HepG2 (cell line): ENCODE measurements around the gene BDKRB1. TPM values are rescaled to one million over a fixed set of nuclear protein-coding genes. Genes with fewer than 3 reads are reported as not detected.

Experiments used
- ATAC-seq: fragments of 200-7000 bp; cut with Tn5 transposase; 3 replicates; pipeline ENCODE4 v1.9.1; 2020; ENCODE audit warnings: mild to moderate bottlenecking, moderate library complexity
- BruUV-seq: library from RNA; stranded (reverse); fragments of 400-500 nt; replicated peaks from 2 replicates; lab custom pipeline; 2021; lab: Mats Ljungman, UMichigan
- CTCF ChIA-PET: fragments of 300-600 bp; formaldehyde crosslinking; extraction: SDS; loops from one replicate; lab custom pipeline; 2021; ENCODE audit warnings: low total read pairs, inconsistent platforms, low intra/inter-chr PET ratio; lab: Yijun Ruan, JAX
- POLR2A ChIA-PET: fragments of 350-600 bp; sonication (Branson Sonifier 250); formaldehyde crosslinking; loops from one replicate; lab custom pipeline; 2020; ENCODE audit warnings: antibody characterized with exemption, inconsistent platforms; lab: Yijun Ruan, JAX
- DNase-seq: peaks from one replicate; pipeline ENCODE4 v3.0.0-alpha.2; 2015; ENCODE audit warnings: low spot score
- FAIRE-seq: peaks from 3 replicates; lab custom pipeline; 2011; peaks lifted over from hg19 to GRCh38; lab: Jason Lieb, UNC
- H2AFZ ChIP-seq: one replicate; pipeline ENCODE4 v1.6.1; 2011; ENCODE audit warnings: low read length, inconsistent platforms
- H3K27ac ChIP-seq: fragments of 300-600 bp; 3 replicates; pipeline ENCODE4 v1.8.0; 2011; ENCODE audit warnings: mixed run types, mild to moderate bottlenecking, mixed read lengths, low read length, inconsistent platforms; ENCODE audit not compliant: insufficient read depth; ENCODE audit errors: extremely low read length
- H3K27me3 ChIP-seq, 2 experiments: fragments of 200-600 bp in 1 of 2; 2 replicates in 1 of 2; 3 replicates in 1 of 2; pipeline versions ENCODE4 v1.6.0 to v1.8.0; 2011; ENCODE audit warnings: low read length in 2 of 2, mild to moderate bottlenecking in 2 of 2, moderate library complexity in 2 of 2, inconsistent platforms in 1 of 2; ENCODE audit not compliant: insufficient read depth in 2 of 2, control insufficient read depth in 1 of 2
- H3K36me3 ChIP-seq, 2 experiments: fragments of 200-600 bp in 1 of 2; replicated peaks in 1 of 2; 2 replicates in 1 of 2; 3 replicates in 1 of 2; pipeline versions ENCODE4 v1.5.1 to v1.8.0; 2011; ENCODE audit warnings: low read length in 2 of 2, inconsistent platforms in 1 of 2; ENCODE audit not compliant: insufficient read depth in 2 of 2, control insufficient read depth in 1 of 2
- H3K4me1 ChIP-seq: 2 replicates; pipeline ENCODE4 v1.5.1; 2012; ENCODE audit warnings: low read length, inconsistent platforms; ENCODE audit not compliant: insufficient read depth
- H3K4me2 ChIP-seq: 2 replicates; pipeline ENCODE4 v1.6.0; 2011; ENCODE audit warnings: low read depth, low read length, inconsistent platforms
- H3K4me3 ChIP-seq, 3 experiments: fragments of 200-600 bp in 1 of 3; sonication (generic), shearing (Covaris generic) in 1 of 3; replicated peaks in 1 of 3; 2 replicates each; pipeline ENCODE4 v1.5.1; 2011 to 2016; ENCODE audit warnings: low read length in 3 of 3, inconsistent platforms in 2 of 3, low read depth in 2 of 3, mild to moderate bottlenecking in 2 of 3, control low read depth in 1 of 3, mixed read lengths in 1 of 3; ENCODE audit not compliant: insufficient read depth in 1 of 3
- H3K79me2 ChIP-seq: one replicate; pipeline ENCODE4 v1.6.1; 2011; ENCODE audit warnings: low read length, inconsistent platforms; ENCODE audit not compliant: insufficient read depth
- H3K9ac ChIP-seq: 2 replicates; pipeline ENCODE4 v1.6.0; 2011; ENCODE audit warnings: mild to moderate bottlenecking, low read depth, low read length, inconsistent platforms; ENCODE audit not compliant: insufficient read depth
- H3K9me3 ChIP-seq: 2 replicates; pipeline ENCODE4 v1.5.1; 2012; ENCODE audit warnings: mild to moderate bottlenecking, low read length
- H4K20me1 ChIP-seq: 2 replicates; pipeline ENCODE4 v1.6.0; 2011; ENCODE audit warnings: inconsistent platforms, mild to moderate bottlenecking, low read length, moderate library complexity; ENCODE audit not compliant: insufficient read depth
- ARID2 ChIP-seq: sonication (generic); formaldehyde crosslinking; IDR thresholded peaks from 2 replicates; pipeline ENCODE4 v1.8.1; 2022; ENCODE audit warnings: mild to moderate bottlenecking, missing genetic modification reagents, borderline replicate concordance
- CREM ChIP-seq, 2 experiments: sonication (generic) in 1 of 2; formaldehyde crosslinking in 1 of 2; IDR thresholded peaks; 2 replicates each; pipeline versions ENCODE4 v1.4.0 to v1.6.1; 2016 to 2020; ENCODE audit warnings: antibody characterized with exemption in 1 of 2, mild to moderate bottlenecking in 1 of 2, missing genetic modification reagents in 1 of 2
- CTCF ChIP-seq: sonication (generic); formaldehyde crosslinking; IDR thresholded peaks from 2 replicates; pipeline ENCODE4 v1.5.0; 2020; ENCODE audit warnings: mild to moderate bottlenecking, missing genetic modification reagents, moderate library complexity
- GTF2F1 ChIP-seq: fragments of 150-350 bp; IDR thresholded peaks from 2 replicates; pipeline ENCODE4 v1.6.1; 2014; ENCODE audit warnings: low read length
- KDM1A ChIP-seq: IDR thresholded peaks from 2 replicates; pipeline ENCODE4 v1.6.1; 2016; ENCODE audit warnings: missing compliant biosample characterization
- KDM5B ChIP-seq: sonication (generic); formaldehyde crosslinking; IDR thresholded peaks from 2 replicates; pipeline ENCODE4 v1.4.0; 2020; ENCODE audit warnings: missing genetic modification reagents, mild to moderate bottlenecking, borderline replicate concordance
- SKI ChIP-seq: fragments of 450-650 bp; IDR thresholded peaks from one replicate; pipeline ENCODE4 v1.6.1; 2018; ENCODE audit warnings: mild to moderate bottlenecking; ENCODE audit not compliant: partially characterized antibody
- STAG1 ChIP-seq: sonication (generic); formaldehyde crosslinking; IDR thresholded peaks from 2 replicates; pipeline ENCODE4 v1.4.0; 2020; ENCODE audit warnings: missing genetic modification reagents
- SYNCRIP ChIP-seq: fragments of 200-400 bp; formaldehyde crosslinking; IDR thresholded peaks from 2 replicates; pipeline ENCODE4 v1.6.1; 2018; ENCODE audit warnings: mild to moderate bottlenecking, low read depth, low read length; ENCODE audit not compliant: insufficient read depth
- U2AF2 ChIP-seq: fragments of 200-400 bp; formaldehyde crosslinking; IDR thresholded peaks from 2 replicates; pipeline ENCODE4 v1.6.1; 2017; ENCODE audit warnings: low read depth, mild to moderate bottlenecking, low read length
- XRCC5 ChIP-seq: fragments of 200-400 bp; formaldehyde crosslinking; optimal IDR thresholded peaks from 2 replicates; pipeline ENCODE3; 2017; ENCODE audit warnings: mild to moderate bottlenecking, low read length
- ZBTB49 ChIP-seq: sonication (generic); formaldehyde crosslinking; IDR thresholded peaks from 2 replicates; pipeline ENCODE4 v1.4.0; 2020; ENCODE audit warnings: missing genetic modification reagents, borderline replicate concordance
- ZNF282 ChIP-seq: fragments of 450-650 bp; IDR thresholded peaks from 2 replicates; pipeline ENCODE4 v1.6.1; 2018; ENCODE audit not compliant: partially characterized antibody
- ZNF383 ChIP-seq: sonication (generic); formaldehyde crosslinking; IDR thresholded peaks from 2 replicates; pipeline ENCODE4 v1.4.0; 2020; ENCODE audit warnings: missing genetic modification reagents, mild to moderate bottlenecking, borderline replicate concordance
- ZNF749 ChIP-seq: sonication (generic); formaldehyde crosslinking; IDR thresholded peaks from 2 replicates; pipeline ENCODE4 v1.8.0; 2022; ENCODE audit warnings: mild to moderate bottlenecking, missing genetic modification reagents, moderate library complexity, borderline replicate concordance
- ZSCAN31 ChIP-seq: sonication (generic); formaldehyde crosslinking; IDR thresholded peaks from 2 replicates; pipeline ENCODE4 v1.5.0; 2020; ENCODE audit warnings: low read depth, mild to moderate bottlenecking, missing genetic modification reagents
- whole genome bisulfite sequencing: methylation state at CpG from one replicate; pipeline ENCODE4 v1.1.6; 2017; ENCODE audit warnings: low lambda C conversion rate; 5-methylcytosine and 5-hydroxymethylcytosine counted together
- in situ Hi-C: cut with HindIII; loops from 2 replicates; pipeline ENCODE4 v1.10.0; 2017; ENCODE audit warnings: low pct_unique_long_range_greater_than_20kb; ENCODE audit not compliant: extremely low pct_ligation_motif_present
- intact Hi-C: fragments of 100-400 bp; cut with micrococcal nuclease; formaldehyde crosslinking; loops from one replicate; pipeline ENCODE4 v1.10.0; 2022; ENCODE audit not compliant: unreplicated experiment
- polyA plus RNA-seq, 8 experiments: library from polyadenylated mRNA; depleted of rRNA in 3 of 8; stranded (reverse) in 7 of 8; unstranded in 1 of 8; fragments of >200 nt; fragmentation: Illumina TruSeq in 4 of 8; extraction: Trizol in 4 of 8; gene quantifications; 2 replicates each; pipeline versions ENCODE4 v1.2.1 to v1.2.3, GENCODE V29; 2011 to 2016; ENCODE audit warnings: low read depth in 4 of 8, missing spikeins in 1 of 8, mixed read lengths in 1 of 8; ENCODE audit not compliant: insufficient read depth in 1 of 8
- total RNA-seq, 5 experiments: library from RNA; depleted of rRNA; stranded (reverse); fragments of >200 nt; fragmentation: Illumina TruSeq; extraction: Trizol; gene quantifications; 2 replicates each; pipeline ENCODE4 v1.2.3, GENCODE V29; 2016; ENCODE audit warnings: low read depth in 1 of 5

The BDKRB1 gene
- total and polyA plus RNA-seq, 2 of the 13 experiments (the other 11 are each of a cell fraction or from before 2014, with no cell fraction given), result 0.05 TPM; not detected in 1

- in situ Hi-C loops (no loop called here), intact Hi-C loops (loop anchor here (1.0 kb wide), 1 partner anchor 114 kb away; no protein-coding TSS in a partner anchor)
- ATAC-seq (no peak), DNase-seq (peak; percentile 7), FAIRE-seq (no peak)
- 88% methylated on average over 5 of the region's 5 CpGs for WGBS
- H3K79me2 ChIP-seq, result no peaks in the 10 kb centered on the region
- BruUV-seq, result no TSS peak
- no peak overlapping the region for H3K27ac ChIP-seq
- no peaks in the 10 kb centered on the region for H3K9me3 ChIP-seq
- POLR2A ChIA-PET, result no interaction called here
- H3K36me3 ChIP-seq, result peaks cover 4 to 20% of the 10 kb centered on the region in 2 experiments; a peak in 4 of 5 replicates
- TF ChIP-seq ZSCAN31 (no peak), ZNF383 (no peak), STAG1 (CRISPR knock-in tag) (peak; percentile 40; the same call in 1 of the 2 replicates), ZNF749 (CRISPR knock-in tag) (no peak), CTCF (CRISPR knock-in tag) (peak; percentile 33), CREM (IDR thresholded peaks at IDR 0.05) (no peak), CREM (CRISPR knock-in tag; IDR thresholded peaks at IDR 0.05) (no peak)
- H3K9ac ChIP-seq, result no peak overlapping the region
- H3K4me3 ChIP-seq, result no peak overlapping the region
- H3K4me1 ChIP-seq, result peaks cover 24% of the 10 kb centered on the region
- no peaks in the 10 kb centered on the region for H3K27me3 ChIP-seq
- no peak overlapping the region for H2AFZ ChIP-seq
- H3K4me2 ChIP-seq, result no peak overlapping the region
- H4K20me1 ChIP-seq, result no peaks in the 10 kb centered on the region
- CTCF ChIA-PET, result no interaction called here
Observed at GRCh38 chr14:96309896-96310330, 53.9 kb downstream of the BDKRB1 start.

GRCh38 chr14:96310906-96311305, 54.9 kb downstream of the BDKRB1 start:
- POLR2A ChIA-PET, result no interaction called here
- no peak overlapping the region for H3K4me3 ChIP-seq
- BruUV-seq, result no TSS peak
- intact Hi-C loops, result loop anchor here (1.0 kb wide), 1 partner anchor 113 kb away; no protein-coding TSS in a partner anchor
- in situ Hi-C loops, result no loop called here
- no peak for DNase-seq
- CTCF ChIA-PET, result no interaction called here
- no peak overlapping the region for H3K9ac ChIP-seq
- ATAC-seq, result no peak
- H4K20me1 ChIP-seq, result no peaks in the 10 kb centered on the region
- no peaks in the 10 kb centered on the region for H3K27me3 ChIP-seq
- no peak overlapping the region for H3K27ac ChIP-seq
- 92% methylated on average over 6 of the region's 6 CpGs for WGBS
- H3K36me3 ChIP-seq, result peaks cover 4 to 23% of the 10 kb centered on the region in 2 experiments; a peak in 4 of 5 replicates
- no peak for FAIRE-seq
- H3K79me2 ChIP-seq, result no peaks in the 10 kb centered on the region
- H3K9me3 ChIP-seq, result no peaks in the 10 kb centered on the region
- peaks cover 24% of the 10 kb centered on the region for H3K4me1 ChIP-seq
- no peak overlapping the region for H3K4me2 ChIP-seq
- no peak overlapping the region for H2AFZ ChIP-seq
- TF ChIP-seq SYNCRIP (no peak), KDM5B (CRISPR knock-in tag) (no peak), U2AF2 (no peak), GTF2F1 (no peak), ARID2 (no peak), XRCC5 (no peak), SKI (no peak), ZNF282 (no peak), KDM1A (CRISPR knock-in tag) (no peak), ZBTB49 (CRISPR knock-in tag) (no peak)
